Heart left ventricle (tissue), 16 donors: ENCODE results near the gene SLC35A2. TPM values are rescaled to one million over a fixed set of nuclear protein-coding genes. Genes with fewer than 3 reads are reported as not detected.

Source experiments
- ATAC-seq, 4 donors: fragments of 200-7000 bp; cut with Tn5 transposase; one replicate each; pipeline ENCODE4 v1.9.1; 2020 to 2022; ENCODE audit warnings: moderate library complexity in 4 of 4, mild to moderate bottlenecking in 3 of 4, moderate number of reproducible peaks in 1 of 4
- DNase-seq, 5 donors: peaks; one replicate each; pipeline ENCODE4 v3.0.0-alpha.2; 2020
- H3K27ac ChIP-seq, 12 donors: fragments of 200-600 bp; sonication (generic) in 4 of 12; one replicate each; pipeline versions ENCODE4 v1.5.0 to v1.8.0; 2016 to 2022; ENCODE audit warnings: mild to moderate bottlenecking in 2 of 12
- H3K27me3 ChIP-seq, 9 donors: fragments of 200-600 bp; sonication (generic) in 2 of 9; one replicate each; pipeline versions ENCODE4 v1.5.1 to v1.8.0; 2016 to 2022; ENCODE audit warnings: mild to moderate bottlenecking in 3 of 9
- H3K36me3 ChIP-seq, 9 donors: fragments of 200-600 bp; sonication (generic) in 2 of 9; one replicate each; pipeline versions ENCODE4 v1.5.0 to v1.8.0; 2018 to 2022; ENCODE audit warnings: mild to moderate bottlenecking in 2 of 9
- H3K4me1 ChIP-seq, 12 donors: fragments of 200-600 bp; sonication (generic) in 4 of 12; one replicate each; pipeline versions ENCODE4 v1.5.0 to v1.8.0; 2016 to 2022; ENCODE audit warnings: mild to moderate bottlenecking in 3 of 12
- H3K4me3 ChIP-seq, 12 donors: fragments of 200-600 bp; sonication (generic) in 4 of 12; one replicate each; pipeline versions ENCODE4 v1.5.0 to v1.8.0; 2017 to 2022; ENCODE audit warnings: mild to moderate bottlenecking in 9 of 12, moderate library complexity in 4 of 12
- H3K9me3 ChIP-seq, 12 donors: fragments of 200-600 bp; sonication (generic) in 4 of 12; one replicate each; pipeline versions ENCODE4 v1.5.0 to v1.8.0; 2016 to 2022; ENCODE audit warnings: mild to moderate bottlenecking in 1 of 12
- CTCF ChIP-seq, 12 donors: fragments of 200-600 bp; sonication (generic) in 4 of 12; IDR thresholded peaks; one replicate each; pipeline versions ENCODE4 v1.5.0 to v1.8.0; 2018 to 2022; ENCODE audit warnings: antibody characterized with exemption in 12 of 12, mild to moderate bottlenecking in 5 of 12
- POLR2A ChIP-seq, 2 donors: fragments of 450-650 bp; IDR thresholded peaks; one replicate each; pipeline ENCODE4 v1.6.1; 2017; ENCODE audit warnings: antibody characterized with exemption in 2 of 2, mild to moderate bottlenecking in 2 of 2, moderate library complexity in 2 of 2
- WGBS, 4 donors: extraction: QIAGEN DNeasy Blood & Tissue Kit in 2 of 4; methylation state at CpG; one replicate each; pipeline versions ENCODE4 v1.1.5 to v1.1.7; 2013 to 2018; 5-methylcytosine and 5-hydroxymethylcytosine counted together
- intact Hi-C, 10 donors: fragments of 100-400 bp; cut with DNase I; formaldehyde crosslinking; loops; one replicate each; pipeline versions ENCODE4 v1.11.1 to v1.14.2; 2022
- polyA plus RNA-seq, 2 donors: library from polyadenylated mRNA; stranded (reverse); fragments of 200-250 nt; gene quantifications; one replicate each; pipeline ENCODE4 v1.2.3, GENCODE V29; 2013
- total RNA-seq, 9 donors: library from RNA; depleted of rRNA in 2 of 9; stranded (reverse); fragments of >200 nt in 2 of 9; fragmentation: NEBNext Ultra II Directional in 3 of 9; extraction: Animal tissue kit (Norgen Biotek cat#: 25700) in 3 of 9; gene quantifications; one replicate each; pipeline versions ENCODE4 v1.1.0 to v1.2.4, GENCODE V29; 2016 to 2023
- donor health status: ischemic (EF 13 %, LVEDD 7.1; RV severe dilation, severe dysfunction).
- donor health status: healthy with polysubstance abuse.
- donor health status: DM: no; HTN: yes; CAD: no.
- donor health status: DM: no; HTN: no; CAD: no.
- donor health status: ischemic (EF 25% LVEDD 6.9; RV normal size, moderate dysfunction).
- donor health status: ischemic (EF 25% LVEDD 5.7; RV mildly dilated, moderate dysfunction).
- donor health status: healthy.
- donor health status: DM: yes; HTN: yes; CAD: no.
- donor health status: ischemic (EF 35%, LVEDD 5.7; RV mildly dilated, moderate dysfunction).
- donor health status: nonischemic (EF 11% LVEDD 7.7; RV severe dilation, severe dysfunction).
- donor health status: DM: yes; HTN: yes; CAD: no.
- donor health status: PGD.
- donor health status: ischemic (EF 29% LVEDD 5.4; RV normal size, mild dysfunction).
- donor health status: nonischemic (EF 23%, LVEDD 6.1; RV moderate dilation, normal function).

SLC35A2 gene
- total and polyA plus RNA-seq, 11 donors: 6.1 to 28.5 (median 14.4) TPM

DNA sequence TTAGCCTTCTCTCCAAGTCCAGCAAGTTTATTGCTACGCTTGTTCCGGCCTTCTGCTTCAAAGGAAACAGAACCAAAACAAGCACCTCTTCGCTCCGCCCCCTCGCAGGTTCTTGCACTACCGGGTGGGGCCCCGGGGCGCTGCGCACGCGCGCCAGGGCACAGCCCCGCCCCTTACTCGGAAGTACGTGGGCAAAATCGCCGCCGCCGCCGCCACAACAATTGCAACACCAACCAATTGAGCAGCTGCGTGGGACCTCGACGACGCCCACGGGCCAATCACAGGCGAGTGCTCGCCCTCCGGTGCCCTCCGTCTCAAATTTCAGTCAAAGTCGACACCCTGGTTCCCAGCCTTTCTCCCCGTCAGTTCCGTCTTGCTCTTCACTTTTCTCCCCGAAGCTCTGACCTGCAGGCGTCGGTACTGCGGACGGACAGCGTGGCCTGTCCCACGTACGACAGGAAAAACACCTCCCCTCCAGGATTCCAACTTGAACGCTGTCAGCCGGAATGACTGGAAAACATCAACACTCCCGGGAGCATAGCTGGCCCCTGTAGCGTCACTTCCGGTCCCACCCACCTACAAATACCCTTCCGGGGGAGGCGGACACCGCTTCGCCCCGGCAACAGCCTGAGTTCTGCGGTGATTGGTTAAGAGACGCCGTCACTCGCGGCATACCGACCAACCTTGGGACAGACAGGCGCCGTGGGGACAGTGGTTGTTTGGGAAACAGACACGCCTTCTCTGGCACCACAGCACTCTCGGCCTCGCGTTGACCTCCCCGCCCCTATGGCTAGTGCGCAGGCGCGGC, 46.6 kb upstream of the SLC35A2 start:
- TF ChIP-seq POLR2A (IDR thresholded peaks at IDR 0.05) (no peak), CTCF (IDR thresholded peaks at IDR 0.05) (no peak)

DNA sequence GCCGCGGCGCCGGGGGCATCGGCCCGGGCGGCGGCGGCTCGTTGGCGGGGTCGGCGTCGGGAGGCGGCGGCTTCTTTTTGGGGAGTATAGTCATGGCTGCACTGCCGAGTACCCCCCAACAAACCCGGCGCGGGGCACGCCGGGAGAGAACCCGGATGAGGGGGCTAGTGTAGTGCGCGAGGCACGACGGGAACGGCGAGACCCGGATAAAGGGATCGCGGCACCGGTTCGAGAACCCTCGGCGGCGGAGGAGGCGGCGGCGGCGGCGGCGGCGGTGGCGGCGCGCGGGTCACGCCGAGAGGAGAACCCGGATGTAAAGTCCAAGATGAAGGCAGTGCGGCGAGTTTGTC, 46.0 kb upstream of the SLC35A2 start, which contains the start of gene OTUD5:
OTUD5 (minus strand) TSS at position 131 of the 350 bp plus-strand sequence; CDS start at position 94, 37 bp downstream.
- Histone ChIP-seq H3K4me1 (peaks cover 0 to 46% (median 23%) of the 10 kb centered on the region in 12 donors), H3K9me3 (peaks cover 0 to 5% (median 0%) of the 10 kb centered on the region in 12 donors), H3K27ac (peak within 1 kb of the TSS; percentile 87 to 99 (median 94)), H3K27me3 (no peaks in the 10 kb centered on the region), H3K36me3 (peaks cover 0 to 13% (median 0%) of the 10 kb centered on the region in 9 donors), H3K4me3 (peak within 1 kb of the TSS; percentile 49 to 87 (median 71))
- ATAC-seq: peak in 2 of 4 donors; percentile 43 to 54
- peak; percentile 62 to 80 (median 68) for DNase-seq
- intact Hi-C loops: loop anchor here in 5 of 10 donors (5.0 to 10.0 kb wide), 4 partner anchors 45 to 147 kb away; partner anchors contain the start of genes TFE3 (in 4 of the 5) and GRIPAP1 (in 1 of the 5)
- no peak for TF ChIP-seq CTCF (IDR thresholded peaks at IDR 0.05)
- no peak for TF ChIP-seq POLR2A (IDR thresholded peaks at IDR 0.05)
- 0 to 65% (median 28%) methylated on average over 37 to 53 of the region's 53 CpGs for WGBS, 4 donors

More for the DNA sequence above, 46.6 kb upstream of the SLC35A2 start:
- Histone ChIP-seq H3K36me3 (peaks cover 0 to 13% (median 0%) of the 10 kb centered on the region in 9 donors), H3K9me3 (peaks cover 0 to 5% (median 0%) of the 10 kb centered on the region in 12 donors), H3K4me1 (peaks cover 0 to 42% (median 21%) of the 10 kb centered on the region in 12 donors), H3K27ac (peak overlapping the region; percentile 87 to 99 (median 94)), H3K27me3 (no peaks in the 10 kb centered on the region), H3K4me3 (peak overlapping the region; percentile 49 to 87 (median 71))
- WGBS, 4 donors: 0 to 51% (median 18%) methylated on average over 57 to 66 of the region's 66 CpGs
- intact Hi-C loops: loop anchor here in 5 of 10 donors (5.0 to 10.0 kb wide), 4 partner anchors 44 to 147 kb away; partner anchors contain the start of genes TFE3 (in 4 of the 5) and GRIPAP1 (in 1 of the 5)
- ATAC-seq (peak; percentile 93 to 97 (median 96)), DNase-seq (peak; percentile 96 to 98 (median 97))

DNA sequence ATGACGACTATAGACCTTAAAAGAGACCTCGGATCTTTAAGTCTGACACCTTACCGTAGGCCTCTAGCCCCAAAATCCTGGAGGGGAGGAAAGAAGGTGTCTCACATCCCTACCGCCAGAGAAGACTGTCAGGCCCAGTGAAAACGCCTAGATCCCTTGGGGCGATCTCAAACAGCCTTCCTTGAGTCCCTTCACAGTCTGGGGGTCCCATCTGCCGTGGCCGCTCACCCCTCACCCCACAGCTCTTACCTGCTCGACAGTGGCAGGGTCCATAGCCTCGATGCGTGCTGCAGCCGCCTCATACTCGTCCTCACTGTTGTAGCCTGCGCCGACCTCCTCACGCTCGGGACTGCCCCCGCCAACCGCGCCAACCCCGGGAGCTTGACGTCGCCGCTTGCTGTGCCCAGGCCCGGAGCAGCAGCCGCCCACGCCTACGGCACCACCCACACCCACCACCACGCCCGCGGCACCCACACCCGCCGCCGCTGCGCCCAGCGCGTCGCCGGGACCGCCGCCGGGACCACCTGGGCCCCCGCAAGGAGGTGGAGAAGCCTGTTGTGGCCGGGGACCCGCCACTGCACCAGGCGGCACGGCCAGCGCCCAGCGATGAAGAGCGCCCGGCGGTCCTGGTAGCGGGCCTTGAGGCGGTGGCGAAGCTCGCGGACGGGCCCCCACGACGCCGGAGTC, 45.4 kb upstream of the SLC35A2 start:
- H3K9me3 ChIP-seq: peaks cover 0 to 5% (median 0%) of the 10 kb centered on the region in 12 donors
- peak overlapping the region; percentile 49 to 87 (median 71) for H3K4me3 ChIP-seq
- H3K4me1 ChIP-seq: peaks cover 0 to 51% (median 23%) of the 10 kb centered on the region in 12 donors
- peak overlapping the region in 11 of 12 donors; percentile 46 to 99 (median 92) for H3K27ac ChIP-seq
- no peaks in the 10 kb centered on the region for H3K27me3 ChIP-seq
- no peak for TF ChIP-seq POLR2A (IDR thresholded peaks at IDR 0.05)
- TF ChIP-seq CTCF (IDR thresholded peaks at IDR 0.05): no peak
- DNase-seq (peak in 3 of 5 donors; percentile 17 to 33 (median 21)), ATAC-seq (no peak)
- intact Hi-C loops: loop anchor here in 5 of 10 donors (5.0 to 10.0 kb wide), 4 partner anchors 45 to 148 kb away; partner anchors contain the start of genes TFE3 (in 4 of the 5) and GRIPAP1 (in 1 of the 5)
- peaks cover 0 to 13% (median 0%) of the 10 kb centered on the region in 9 donors for H3K36me3 ChIP-seq
- WGBS, 4 donors: 1 to 44% (median 19%) methylated on average over 32 to 61 of the region's 61 CpGs
